NCI-H2196 (cell line): ENCODE measurements around the gene PROSER2.
"Not testable (repeated sequence)": the region's sequence is repeated elsewhere in the genome, so short reads cannot be mapped to it uniquely, and the experiment has no call there.

Experiments used
- DNase-seq: peaks from one replicate; lab custom pipeline; 2025; ENCODE audit not compliant: unreplicated experiment; lab: John Stamatoyannopoulos, UW

The PROSER2 gene

GRCh38 chr10:11882646-11883375, 59.7 kb downstream of the PROSER2 start:
- no peak for DNase-seq

DNA sequence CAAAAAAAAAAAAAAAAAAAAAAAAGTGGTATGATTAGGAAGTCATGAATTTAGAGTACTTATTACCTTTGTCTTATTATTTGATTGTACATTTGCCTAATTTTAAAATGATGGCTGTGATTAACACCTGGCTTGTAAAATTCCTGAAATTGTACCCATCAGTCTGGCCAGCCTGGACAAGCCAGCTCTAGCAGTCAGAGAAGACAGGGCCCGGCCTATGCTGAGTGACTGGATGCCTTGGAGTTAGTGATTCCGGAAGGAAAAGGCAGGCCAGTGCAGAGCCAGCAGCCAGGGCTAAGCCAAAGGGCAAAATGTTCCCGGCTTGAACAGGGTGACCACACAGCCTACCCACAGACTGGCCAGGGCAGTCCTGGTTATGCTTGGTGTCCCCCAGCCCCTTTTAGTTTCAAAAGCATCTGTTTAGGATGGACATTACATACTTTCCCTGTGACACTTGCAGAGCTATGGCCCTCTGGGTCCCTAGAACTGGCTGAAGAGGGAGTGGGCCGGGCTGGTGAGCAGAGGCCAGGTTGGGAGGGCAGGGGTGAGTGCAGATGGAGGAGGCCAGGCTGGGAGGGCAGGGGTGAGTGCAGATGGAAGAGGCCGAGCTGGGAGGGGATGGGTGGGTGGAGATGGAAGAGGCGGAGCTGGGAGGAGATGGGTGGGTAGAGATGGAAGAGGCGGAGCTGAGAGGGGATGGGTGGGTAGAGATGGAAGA, 61.7 kb downstream of the PROSER2 start:
- no peak for DNase-seq

DNA sequence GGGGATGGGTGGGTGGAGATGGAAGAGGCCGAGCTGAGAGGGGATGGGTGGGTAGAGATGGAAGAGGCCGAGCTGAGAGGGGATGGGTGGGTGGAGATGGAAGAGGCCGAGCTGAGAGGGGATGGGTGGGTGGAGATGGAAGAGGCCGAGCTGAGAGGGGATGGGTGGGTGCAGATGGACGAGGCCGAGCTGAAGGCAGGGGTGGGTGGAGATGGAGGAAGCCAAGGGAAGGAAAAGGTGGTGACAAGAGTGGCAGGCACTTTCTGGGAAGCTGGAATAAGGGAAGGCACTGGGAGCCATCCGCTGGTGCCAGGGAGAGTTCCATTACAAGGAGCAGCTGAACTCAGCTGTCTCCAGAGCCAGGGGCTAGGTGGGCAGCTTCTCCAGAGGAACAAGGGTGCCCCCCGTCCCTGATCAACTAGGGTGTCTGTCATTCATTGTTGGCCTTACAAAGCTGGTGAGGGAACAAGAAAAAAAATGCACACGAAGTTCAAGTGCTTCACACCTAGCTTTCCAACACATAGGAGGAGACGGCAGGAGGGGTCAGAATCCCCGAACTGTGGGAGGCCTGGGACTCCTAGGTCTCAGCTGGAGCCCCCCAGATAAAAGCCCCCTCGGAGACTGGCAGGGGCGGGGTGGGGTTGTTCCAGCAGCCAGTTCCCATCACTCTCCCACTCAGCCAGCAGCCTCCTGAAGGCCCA, 62.4 kb downstream of the PROSER2 start:
- DNase-seq, result no peak

GRCh38 chr10:11886138-11886474, 63.0 kb downstream of the PROSER2 start:
- no peak for DNase-seq

DNA sequence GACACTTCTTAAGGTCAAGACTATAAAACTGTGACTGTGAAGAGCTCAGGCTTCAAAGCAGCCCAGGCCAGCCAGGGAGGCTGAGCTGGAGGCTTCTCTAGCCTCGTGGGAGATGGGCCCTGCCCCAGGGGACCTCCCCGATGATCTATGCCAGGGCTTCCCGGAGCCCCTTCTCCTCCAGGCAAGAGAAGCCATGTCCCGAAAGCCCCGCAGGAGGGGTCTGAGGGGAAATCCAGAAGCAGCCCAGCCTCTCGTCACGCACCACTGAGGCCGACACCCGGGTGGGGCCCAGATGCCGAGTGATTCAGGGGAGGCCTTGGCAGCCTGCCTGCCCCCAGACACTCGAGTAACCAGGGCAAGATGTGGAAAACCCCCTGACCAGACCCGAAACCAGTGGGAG, 63.7 kb downstream of the PROSER2 start:
- DNase-seq, result no peak

DNA sequence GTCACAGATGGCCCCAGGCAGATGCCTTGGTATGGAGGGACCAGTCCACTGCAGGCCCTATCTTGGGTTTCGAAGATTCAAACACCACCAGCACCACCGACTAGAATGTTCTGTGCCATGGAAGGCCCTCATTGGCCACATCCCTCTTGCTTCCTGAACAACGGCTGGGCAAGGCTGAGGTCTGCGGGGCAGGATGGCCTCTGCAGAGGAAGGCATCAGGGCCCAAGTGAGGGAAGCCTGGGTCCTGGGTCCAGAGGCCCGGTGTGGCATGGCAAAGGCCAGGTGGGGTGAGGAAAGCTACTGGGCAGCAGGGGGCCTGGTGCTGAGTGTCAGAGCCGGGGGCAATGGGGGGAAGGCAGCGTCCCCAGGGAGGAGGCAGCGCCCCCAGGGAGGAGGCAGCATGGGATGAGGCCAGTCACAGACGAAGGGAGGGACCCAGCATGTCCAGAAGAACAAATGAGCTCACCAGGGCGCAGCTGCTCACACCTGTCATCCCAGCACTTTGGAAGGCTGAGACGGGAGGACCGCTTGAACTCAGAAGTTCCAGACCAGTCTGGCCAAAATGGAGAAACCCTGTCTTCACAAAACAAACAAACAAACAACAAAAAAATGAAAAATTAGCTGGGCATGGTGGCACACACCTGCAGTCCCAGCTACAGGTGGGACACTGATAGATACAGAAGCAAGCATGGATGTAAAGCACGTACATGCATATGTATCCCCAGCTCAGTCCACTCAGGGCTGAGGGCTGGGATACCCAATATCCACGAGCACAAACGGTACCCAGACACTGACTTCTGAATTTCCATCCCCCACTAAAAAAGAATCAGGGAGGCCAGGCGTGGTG, 64.4 kb downstream of the PROSER2 start:
- no peak for DNase-seq

DNA sequence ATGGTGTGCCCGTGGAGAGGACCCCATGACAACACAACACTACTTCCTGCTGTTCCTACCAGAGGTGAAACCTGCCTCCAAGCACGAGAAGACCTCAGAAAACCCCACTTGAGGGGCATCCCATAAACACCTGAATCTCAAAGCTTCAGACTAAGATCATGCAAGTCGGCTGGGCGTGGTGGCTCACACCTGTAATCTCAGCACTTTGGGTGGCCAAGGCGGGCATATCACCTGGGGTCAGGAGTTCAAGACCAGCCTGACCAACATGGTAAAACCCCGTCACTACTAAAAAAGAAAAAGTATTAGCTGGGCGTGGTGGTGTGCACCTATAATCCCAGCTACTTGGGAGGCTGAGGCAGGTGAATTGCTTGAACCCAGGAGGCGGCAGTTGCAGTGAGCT, 66.1 kb downstream of the PROSER2 start:
- DNase-seq, result not testable (repeated sequence)

- DNase-seq, result no peak
Observed at GRCh38 chr10:11891776-11892486, 68.8 kb downstream of the PROSER2 start.

- DNase-seq, result no peak
Observed at GRCh38 chr10:11893749-11894278, 70.7 kb downstream of the PROSER2 start.

DNA sequence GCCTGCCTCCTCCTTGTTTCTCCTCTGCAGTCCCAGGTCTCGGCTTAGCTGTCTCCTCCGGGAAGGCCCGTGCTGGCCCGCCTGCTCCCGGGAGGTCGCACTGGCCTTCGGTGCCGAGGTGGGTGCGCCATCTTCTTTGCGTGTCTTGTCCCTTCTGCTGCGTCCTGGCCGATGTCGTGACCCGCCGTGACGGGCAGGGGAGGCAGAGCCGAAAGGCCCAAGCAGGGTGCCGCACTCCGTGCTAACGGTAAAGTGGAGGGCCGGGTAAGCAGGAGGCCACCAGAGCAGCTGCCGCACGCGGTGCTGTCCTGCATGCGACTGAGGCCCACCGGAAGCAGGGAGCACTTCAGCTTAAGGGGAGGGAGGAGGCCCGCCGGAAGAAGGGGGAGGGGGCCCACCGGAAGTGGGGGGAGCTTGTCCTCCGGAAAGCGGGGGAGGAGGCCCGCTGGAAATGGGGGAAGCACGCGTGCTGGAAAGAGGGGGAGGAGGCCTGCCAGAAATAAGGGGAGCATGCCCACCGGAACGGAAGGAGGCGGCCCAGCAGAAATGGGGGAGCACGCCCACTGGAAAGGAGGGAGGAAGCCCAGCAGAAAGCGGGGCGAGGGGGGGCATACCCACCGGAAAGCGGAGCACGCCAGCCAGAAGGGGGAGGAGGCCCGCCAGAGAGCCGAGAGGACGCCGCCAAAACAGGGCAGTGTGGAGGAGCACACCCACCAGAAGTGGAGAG, 71.4 kb downstream of the PROSER2 start:
- no peak for DNase-seq

DNA sequence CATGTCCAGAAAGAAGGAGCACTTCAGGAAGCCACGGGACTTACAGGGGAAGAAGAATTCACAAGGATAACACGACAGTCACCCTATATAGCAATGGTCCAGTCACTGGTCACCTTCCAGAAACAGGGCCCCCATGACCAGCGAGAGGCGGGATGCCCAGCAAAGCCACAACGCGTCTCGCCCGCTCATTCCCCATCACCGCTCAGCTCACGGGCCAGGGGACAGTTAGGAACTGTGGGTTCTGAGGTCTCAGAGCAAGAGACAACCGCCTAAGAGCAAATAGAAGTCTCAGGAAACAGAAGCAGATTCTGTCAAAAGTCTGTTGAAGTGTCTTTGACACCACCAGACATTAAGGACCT, 71.9 kb downstream of the PROSER2 start:
- no peak for DNase-seq

GRCh38 chr10:11895598-11895997, 72.4 kb downstream of the PROSER2 start:
- no peak for DNase-seq

GRCh38 chr10:11896549-11897200, 73.5 kb downstream of the PROSER2 start:
- DNase-seq, result no peak

GRCh38 chr10:11898033-11898371, 74.8 kb downstream of the PROSER2 start:
- no peak for DNase-seq

DNA sequence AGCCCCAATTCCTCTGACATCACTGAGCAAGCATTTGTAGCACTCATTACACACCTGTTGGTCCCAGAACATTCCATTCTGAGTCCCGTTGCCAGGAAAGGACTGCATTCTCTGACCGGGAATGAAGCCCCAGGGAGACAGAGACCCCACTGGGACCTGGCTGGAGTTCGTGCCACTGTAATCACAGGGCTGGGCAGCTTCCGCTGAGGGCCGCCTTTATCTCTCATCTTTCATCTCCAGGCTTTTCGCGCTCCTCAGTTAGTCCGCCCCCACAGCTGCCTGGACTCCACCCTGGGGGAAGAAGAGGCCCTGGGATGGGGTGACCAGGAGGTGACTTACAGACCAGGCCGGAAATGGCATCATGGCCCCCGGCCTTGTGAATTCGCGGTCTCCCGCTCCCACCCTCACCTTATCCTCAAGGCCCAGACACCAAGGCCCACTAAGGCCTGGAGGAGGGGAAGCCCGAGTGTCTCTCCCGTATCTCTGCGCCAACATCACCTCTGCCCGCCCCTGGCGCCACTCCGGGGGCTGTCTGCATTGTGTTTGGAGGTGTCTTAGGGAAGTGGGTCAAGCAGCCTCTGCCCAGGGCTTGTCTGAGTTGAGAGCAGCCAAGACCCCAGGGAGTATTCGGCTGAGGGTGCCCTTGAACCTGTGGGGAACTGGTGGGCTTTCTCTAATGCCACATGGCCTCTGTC, 75.4 kb downstream of the PROSER2 start:
- DNase-seq, result no peak

- no peak for DNase-seq
Observed at GRCh38 chr10:11899067-11899876, 76.1 kb downstream of the PROSER2 start.

GRCh38 chr10:11901036-11901301, 77.8 kb downstream of the PROSER2 start:
- DNase-seq, result no peak

DNA sequence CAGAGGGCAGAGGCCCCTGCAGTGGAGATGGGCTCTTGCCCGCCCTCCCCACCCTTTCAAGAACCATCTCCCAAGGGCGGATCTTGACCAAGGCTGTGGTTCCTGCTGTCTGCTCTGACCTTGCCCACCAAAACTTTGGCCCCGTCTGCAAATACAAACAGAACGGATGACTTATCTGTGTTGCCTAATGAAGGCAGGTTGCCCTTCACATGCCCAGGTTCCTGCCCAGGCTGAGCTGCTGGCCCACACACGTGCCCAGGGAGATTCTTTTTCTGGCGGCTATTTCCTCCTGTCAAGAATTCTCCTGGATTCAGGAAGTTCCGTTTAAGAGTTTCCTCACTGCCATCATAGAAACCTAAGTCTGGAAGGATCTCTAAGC, 78.3 kb downstream of the PROSER2 start:
- DNase-seq, result no peak
